Choroid plexus epithelial cell (primary cell): ENCODE data around the gene HACD3.
A peak's percentile ranks its signal among the peaks of the same experiment; 100 is the strongest.

Experiments used
- DNase-seq: peaks from one replicate; pipeline ENCODE4 v3.0.0-alpha.2; 2010; ENCODE audit warnings: low read depth
- H3K4me3 ChIP-seq: 2 replicates; pipeline ENCODE4 v1.5.1; 2011; ENCODE audit warnings: low read depth, mild to moderate bottlenecking, control low read depth, low read length, moderate library complexity
- CTCF ChIP-seq: conservative IDR thresholded peaks from 2 replicates; pipeline ENCODE4 v1.5.1; 2011; ENCODE audit warnings: low read depth, mild to moderate bottlenecking, control low read depth, inconsistent platforms, low read length, moderate library complexity

HACD3 gene

GRCh38 chr15:65558336-65558735 is 28.1 kb downstream of the HACD3 start:
- peak; percentile 61 for DNase-seq
- no peak for TF ChIP-seq CTCF
- no peak overlapping the region for H3K4me3 ChIP-seq

GRCh38 chr15:65558997-65559760 is 28.9 kb downstream of the HACD3 start:
- TF ChIP-seq CTCF, result no peak
- no peak for DNase-seq
- no peak overlapping the region for H3K4me3 ChIP-seq

GRCh38 chr15:65559941-65560340 is 29.7 kb downstream of the HACD3 start:
- H3K4me3 ChIP-seq, result no peak overlapping the region
- TF ChIP-seq CTCF, result no peak
- DNase-seq, result no peak

GRCh38 chr15:65561934-65562333 is 31.7 kb downstream of the HACD3 start:
- no peak for DNase-seq
- no peak for TF ChIP-seq CTCF
- no peak overlapping the region for H3K4me3 ChIP-seq

- DNase-seq, result no peak
- no peak overlapping the region for H3K4me3 ChIP-seq
- TF ChIP-seq CTCF, result no peak
Measured at GRCh38 chr15:65569728-65570127, 39.5 kb downstream of the HACD3 start.

- DNase-seq, result no peak
- TF ChIP-seq CTCF, result no peak
Measured at GRCh38 chr15:65571971-65572370, 41.7 kb downstream of the HACD3 start.

GRCh38 chr15:65576664-65577063 is 46.4 kb downstream of the HACD3 start:
- peak; percentile 52 for DNase-seq
- no peak overlapping the region for H3K4me3 ChIP-seq
- no peak for TF ChIP-seq CTCF

More at GRCh38 chr15:65571971-65572370, 41.7 kb downstream of the HACD3 start:
- no peak overlapping the region for H3K4me3 ChIP-seq
